ENCODE measurements around the gene EFCAB12.

DNA sequence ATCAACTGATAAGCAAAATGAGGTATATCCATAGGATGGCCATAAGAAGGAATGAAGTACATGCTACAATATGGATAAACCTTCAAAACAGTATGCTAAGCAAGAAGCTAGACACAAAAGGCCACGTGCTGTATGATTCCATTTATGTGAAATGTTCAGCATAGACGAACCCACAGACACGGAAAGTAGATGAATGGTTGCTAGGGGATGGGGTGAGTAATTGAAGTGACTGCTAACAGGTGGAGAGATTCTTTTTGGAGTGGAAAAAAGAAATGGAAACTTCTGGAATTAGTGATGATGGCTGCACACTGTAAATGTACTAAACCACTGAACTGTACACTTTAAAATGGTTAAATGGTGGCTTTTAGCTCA is 630 bp upstream of the EFCAB12 start:
- TF ChIP-seq EZH2 (IDR thresholded peaks at IDR 0.05; ENCODE audit: borderline replicate concordance, low read length): no peak
- TF ChIP-seq, protein P1, sequence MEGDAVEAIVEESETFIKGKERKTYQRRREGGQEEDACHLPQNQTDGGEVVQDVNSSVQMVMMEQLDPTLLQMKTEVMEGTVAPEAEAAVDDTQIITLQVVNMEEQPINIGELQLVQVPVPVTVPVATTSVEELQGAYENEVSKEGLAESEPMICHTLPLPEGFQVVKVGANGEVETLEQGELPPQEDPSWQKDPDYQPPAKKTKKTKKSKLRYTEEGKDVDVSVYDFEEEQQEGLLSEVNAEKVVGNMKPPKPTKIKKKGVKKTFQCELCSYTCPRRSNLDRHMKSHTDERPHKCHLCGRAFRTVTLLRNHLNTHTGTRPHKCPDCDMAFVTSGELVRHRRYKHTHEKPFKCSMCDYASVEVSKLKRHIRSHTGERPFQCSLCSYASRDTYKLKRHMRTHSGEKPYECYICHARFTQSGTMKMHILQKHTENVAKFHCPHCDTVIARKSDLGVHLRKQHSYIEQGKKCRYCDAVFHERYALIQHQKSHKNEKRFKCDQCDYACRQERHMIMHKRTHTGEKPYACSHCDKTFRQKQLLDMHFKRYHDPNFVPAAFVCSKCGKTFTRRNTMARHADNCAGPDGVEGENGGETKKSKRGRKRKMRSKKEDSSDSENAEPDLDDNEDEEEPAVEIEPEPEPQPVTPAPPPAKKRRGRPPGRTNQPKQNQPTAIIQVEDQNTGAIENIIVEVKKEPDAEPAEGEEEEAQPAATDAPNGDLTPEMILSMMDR (IDR thresholded peaks at IDR 0.05; ENCODE audit: low read length): no peak
